GM12878 (cell line): ENCODE data around the gene CHRM4.

Experiments used
- CTCF ChIP-seq, 3 experiments: IDR thresholded peaks in 2 of 3; conservative IDR thresholded peaks in 1 of 3; 2 replicates each; pipeline ENCODE4 v1.5.1; 2011; ENCODE audit warnings: low read depth in 3 of 3, low read length in 3 of 3, mild to moderate bottlenecking in 3 of 3, control low read depth in 2 of 3, moderate library complexity in 2 of 3, inconsistent platforms in 1 of 3, mixed read lengths in 1 of 3; ENCODE audit not compliant: control insufficient read depth in 2 of 3, insufficient read depth in 1 of 3; ENCODE audit errors: extremely low read depth in 1 of 3
- FOXM1 ChIP-seq: IDR thresholded peaks from 2 replicates; pipeline ENCODE4 v1.6.1; 2012; ENCODE audit warnings: low read depth, mild to moderate bottlenecking, inconsistent platforms, low read length, moderate library complexity
- HDAC2 ChIP-seq: fragments of 200-600 bp; sonication (generic); IDR thresholded peaks from 2 replicates; pipeline ENCODE4 v1.6.1; 2017
- HDAC6 ChIP-seq: fragments of 200-600 bp; sonication (generic); IDR thresholded peaks from one replicate; pipeline ENCODE4 v1.8.0; 2017; ENCODE audit warnings: antibody characterized with exemption; ENCODE audit not compliant: unreplicated experiment
- KDM1A ChIP-seq: fragments of 200-600 bp; sonication (generic); IDR thresholded peaks from 2 replicates; pipeline ENCODE4 v1.6.1; 2016; ENCODE audit warnings: borderline replicate concordance
- PAX5 ChIP-seq: IDR thresholded peaks from 2 replicates; pipeline ENCODE4 v1.6.1; 2011; ENCODE audit warnings: low read depth, low read length, borderline replicate concordance
- PBX3 ChIP-seq: IDR thresholded peaks from 2 replicates; pipeline ENCODE4 v1.6.1; 2011; ENCODE audit warnings: mild to moderate bottlenecking, low read depth, low read length, moderate library complexity; ENCODE audit not compliant: insufficient replicate concordance
- USF1 ChIP-seq: IDR thresholded peaks from 2 replicates; pipeline ENCODE4 v1.6.1; 2011; ENCODE audit warnings: borderline replicate concordance, low read depth, mild to moderate bottlenecking, moderate library complexity, mixed read lengths, low read length; ENCODE audit not compliant: insufficient read depth; ENCODE audit errors: extremely low read length
- TF ChIP-seq, protein P1 (sequence below): IDR thresholded peaks from 2 replicates; pipeline ENCODE4 v1.6.1; 2012; ENCODE audit warnings: mild to moderate bottlenecking, low read depth, low read length

GRCh38 chr11:46364056-46364455 lies 27.5 kb downstream of the CHRM4 start:
- TF ChIP-seq, protein P1, sequence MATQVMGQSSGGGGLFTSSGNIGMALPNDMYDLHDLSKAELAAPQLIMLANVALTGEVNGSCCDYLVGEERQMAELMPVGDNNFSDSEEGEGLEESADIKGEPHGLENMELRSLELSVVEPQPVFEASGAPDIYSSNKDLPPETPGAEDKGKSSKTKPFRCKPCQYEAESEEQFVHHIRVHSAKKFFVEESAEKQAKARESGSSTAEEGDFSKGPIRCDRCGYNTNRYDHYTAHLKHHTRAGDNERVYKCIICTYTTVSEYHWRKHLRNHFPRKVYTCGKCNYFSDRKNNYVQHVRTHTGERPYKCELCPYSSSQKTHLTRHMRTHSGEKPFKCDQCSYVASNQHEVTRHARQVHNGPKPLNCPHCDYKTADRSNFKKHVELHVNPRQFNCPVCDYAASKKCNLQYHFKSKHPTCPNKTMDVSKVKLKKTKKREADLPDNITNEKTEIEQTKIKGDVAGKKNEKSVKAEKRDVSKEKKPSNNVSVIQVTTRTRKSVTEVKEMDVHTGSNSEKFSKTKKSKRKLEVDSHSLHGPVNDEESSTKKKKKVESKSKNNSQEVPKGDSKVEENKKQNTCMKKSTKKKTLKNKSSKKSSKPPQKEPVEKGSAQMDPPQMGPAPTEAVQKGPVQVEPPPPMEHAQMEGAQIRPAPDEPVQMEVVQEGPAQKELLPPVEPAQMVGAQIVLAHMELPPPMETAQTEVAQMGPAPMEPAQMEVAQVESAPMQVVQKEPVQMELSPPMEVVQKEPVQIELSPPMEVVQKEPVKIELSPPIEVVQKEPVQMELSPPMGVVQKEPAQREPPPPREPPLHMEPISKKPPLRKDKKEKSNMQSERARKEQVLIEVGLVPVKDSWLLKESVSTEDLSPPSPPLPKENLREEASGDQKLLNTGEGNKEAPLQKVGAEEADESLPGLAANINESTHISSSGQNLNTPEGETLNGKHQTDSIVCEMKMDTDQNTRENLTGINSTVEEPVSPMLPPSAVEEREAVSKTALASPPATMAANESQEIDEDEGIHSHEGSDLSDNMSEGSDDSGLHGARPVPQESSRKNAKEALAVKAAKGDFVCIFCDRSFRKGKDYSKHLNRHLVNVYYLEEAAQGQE: no peak
- TF ChIP-seq PAX5 (no peak), CTCF (IDR thresholded peaks at IDR 0.05 in 2 of 3, conservative IDR thresholded peaks at IDR 0.05 in 1 of 3; ENCODE audit: control insufficient read depth in 2 of 3, extremely low read depth in 1 of 3, insufficient read depth in 1 of 3, low read depth in 3 of 3, low read length in 3 of 3) (no peak), USF1 (no peak), HDAC2 (no peak), HDAC6 (no peak), KDM1A (no peak), PBX3 (no peak), FOXM1 (no peak)
